ENCODE data around the gene CYLC2.

CYLC2 gene, protein sequence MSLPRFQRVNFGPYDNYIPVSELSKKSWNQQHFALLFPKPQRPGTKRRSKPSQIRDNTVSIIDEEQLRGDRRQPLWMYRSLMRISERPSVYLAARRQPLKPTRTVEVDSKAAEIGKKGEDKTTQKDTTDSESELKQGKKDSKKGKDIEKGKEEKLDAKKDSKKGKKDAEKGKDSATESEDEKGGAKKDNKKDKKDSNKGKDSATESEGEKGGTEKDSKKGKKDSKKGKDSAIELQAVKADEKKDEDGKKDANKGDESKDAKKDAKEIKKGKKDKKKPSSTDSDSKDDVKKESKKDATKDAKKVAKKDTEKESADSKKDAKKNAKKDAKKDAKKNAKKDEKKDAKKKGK

DNA sequence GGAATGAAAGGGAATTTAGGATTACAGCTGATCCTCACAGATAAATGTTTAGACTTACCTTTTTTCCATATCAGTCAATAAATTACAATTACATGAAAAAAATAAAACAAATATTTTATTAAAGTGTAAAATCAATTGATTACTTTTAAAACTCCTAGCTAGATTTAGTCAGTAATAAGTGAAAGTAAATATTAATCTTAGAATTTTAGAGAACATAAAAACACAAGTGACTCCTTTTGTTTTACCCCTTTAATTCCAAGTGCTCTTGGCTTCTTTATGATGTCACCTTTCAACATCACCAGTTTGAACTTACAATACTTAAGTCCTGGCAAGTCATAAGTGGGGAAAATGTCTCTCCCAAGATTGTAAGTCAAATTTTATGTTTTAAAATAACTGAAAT is at the start of gene CYLC2:
TSS of gene CYLC2 (plus strand) at position 301 of the 400 bp plus-strand sequence. CDS start at position 349, 48 bp downstream.
- H3K9me3 ChIP-seq (ENCODE audit: control insufficient read depth, low read depth, low read length) = no peaks in the 10 kb centered on the region
- H3K4me1 ChIP-seq (ENCODE audit: control insufficient read depth, low read depth, low read length) = no peaks in the 10 kb centered on the region
- no peak within 1 kb of the TSS for H3K9ac ChIP-seq (ENCODE audit: low read length)
- no peak within 1 kb of the TSS for H3K27ac ChIP-seq (ENCODE audit: low read length)
- H3K36me3 ChIP-seq (ENCODE audit: control insufficient read depth, low read depth, low read length) = no peaks in the 10 kb centered on the region
- no peaks in the 10 kb centered on the region for H3K27me3 ChIP-seq (ENCODE audit: control insufficient read depth, insufficient read depth, low read length)
- H3K4me3 ChIP-seq (ENCODE audit: low read length) = no peak within 1 kb of the TSS

DNA sequence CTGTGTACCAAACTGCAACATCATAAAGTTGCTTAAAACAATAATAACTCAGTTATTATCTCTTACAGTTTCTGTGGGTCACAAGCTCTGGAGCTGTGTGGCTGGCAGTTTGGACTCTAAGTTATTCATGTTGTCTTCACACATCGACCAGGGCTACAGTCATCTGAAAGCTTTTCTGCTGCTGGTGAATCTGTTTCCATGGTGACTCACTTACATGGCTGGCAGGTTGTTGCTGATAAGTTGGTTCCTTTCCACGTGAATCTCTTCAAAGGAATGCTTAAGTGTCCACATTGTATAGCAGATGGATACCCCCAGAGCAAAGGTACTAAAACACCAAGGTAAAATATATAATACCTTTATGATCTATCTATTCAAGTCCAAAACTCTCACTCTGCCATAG is 44.8 kb upstream of the CYLC2 start:
- H3K36me3 ChIP-seq (ENCODE audit: control insufficient read depth, low read depth, low read length) = no peaks in the 10 kb centered on the region
- no peak overlapping the region for H3K9ac ChIP-seq (ENCODE audit: low read length)
- no peak overlapping the region for H3K27ac ChIP-seq (ENCODE audit: low read length)
- H3K27me3 ChIP-seq (ENCODE audit: control insufficient read depth, insufficient read depth, low read length) = no peaks in the 10 kb centered on the region
- no peak overlapping the region for H3K4me3 ChIP-seq (ENCODE audit: low read length)
- H3K4me1 ChIP-seq (ENCODE audit: control insufficient read depth, low read depth, low read length) = no peaks in the 10 kb centered on the region
- H3K9me3 ChIP-seq (ENCODE audit: control insufficient read depth, low read depth, low read length) = no peaks in the 10 kb centered on the region

DNA sequence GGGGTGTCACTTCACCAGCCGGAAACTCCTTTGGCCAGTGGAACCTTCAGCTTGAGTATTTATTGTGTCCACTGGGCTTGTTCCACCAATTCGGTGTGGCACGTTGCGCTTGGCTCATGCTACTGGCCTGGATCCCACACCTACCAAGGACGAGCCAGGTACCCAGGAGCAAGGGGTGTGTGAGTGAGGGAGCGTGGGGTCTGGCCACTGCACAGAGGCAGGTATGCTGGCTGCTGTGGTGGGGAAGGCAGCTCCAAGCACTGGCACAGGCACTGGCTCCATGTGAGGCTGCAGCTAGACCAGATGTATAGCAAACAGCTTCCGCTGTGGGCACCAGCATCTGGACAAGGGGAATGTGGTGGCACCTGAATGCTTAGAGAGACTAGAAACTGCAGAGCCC is 28.1 kb upstream of the CYLC2 start:
- Histone ChIP-seq H3K4me1 (ENCODE audit: control insufficient read depth, low read depth, low read length) (no peaks in the 10 kb centered on the region), H3K27me3 (ENCODE audit: control insufficient read depth, insufficient read depth, low read length) (no peaks in the 10 kb centered on the region), H3K27ac (ENCODE audit: low read length) (no peak overlapping the region), H3K36me3 (ENCODE audit: control insufficient read depth, low read depth, low read length) (no peaks in the 10 kb centered on the region), H3K4me3 (ENCODE audit: low read length) (no peak overlapping the region), H3K9me3 (ENCODE audit: control insufficient read depth, low read depth, low read length) (no peaks in the 10 kb centered on the region), H3K9ac (ENCODE audit: low read length) (no peak overlapping the region)

DNA sequence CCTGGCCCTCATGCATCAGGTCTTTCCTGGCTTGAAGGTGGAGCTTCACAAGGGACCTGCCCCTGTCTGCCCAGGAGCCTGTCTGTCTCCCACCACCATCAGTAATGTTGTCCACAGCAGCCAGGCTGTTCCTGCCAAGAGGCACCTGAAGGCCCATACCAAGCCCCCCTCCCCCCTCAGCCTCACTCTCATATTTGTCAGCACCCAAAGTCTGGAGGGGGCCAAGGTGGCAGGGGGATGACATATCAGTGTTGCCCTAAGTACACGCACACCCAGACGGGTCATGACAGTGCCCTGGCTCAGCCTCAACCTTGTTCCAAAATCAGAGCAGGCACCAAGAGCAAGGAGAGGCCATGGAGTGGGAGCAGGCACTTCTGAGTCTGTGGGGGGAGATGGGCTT is 27.2 kb upstream of the CYLC2 start:
- H3K36me3 ChIP-seq (ENCODE audit: control insufficient read depth, low read depth, low read length) = no peaks in the 10 kb centered on the region
- no peaks in the 10 kb centered on the region for H3K9me3 ChIP-seq (ENCODE audit: control insufficient read depth, low read depth, low read length)
- H3K4me3 ChIP-seq (ENCODE audit: low read length) = no peak overlapping the region
- H3K27me3 ChIP-seq (ENCODE audit: control insufficient read depth, insufficient read depth, low read length) = no peaks in the 10 kb centered on the region
- H3K4me1 ChIP-seq (ENCODE audit: control insufficient read depth, low read depth, low read length) = no peaks in the 10 kb centered on the region
- no peak overlapping the region for H3K9ac ChIP-seq (ENCODE audit: low read length)
- no peak overlapping the region for H3K27ac ChIP-seq (ENCODE audit: low read length)

DNA sequence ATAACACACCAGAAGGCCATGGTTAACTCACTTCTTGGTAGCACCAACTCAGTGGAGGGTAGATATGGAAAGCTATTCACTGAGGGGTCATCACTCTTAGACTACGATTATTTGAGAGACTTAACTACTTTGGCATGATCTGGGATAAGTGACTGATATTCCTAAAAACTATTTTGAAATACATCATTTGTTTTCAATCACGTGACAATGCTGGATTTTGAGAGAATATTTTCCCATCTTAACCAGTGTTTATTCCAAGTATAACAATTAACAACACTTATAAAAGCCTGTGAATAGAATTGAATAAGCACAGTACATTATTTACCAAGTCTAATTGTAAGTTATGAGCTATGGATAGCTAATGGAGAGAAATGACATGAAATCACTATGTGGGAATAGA is 22.4 kb upstream of the CYLC2 start:
- Histone ChIP-seq H3K9me3 (ENCODE audit: control insufficient read depth, low read depth, low read length) (no peaks in the 10 kb centered on the region), H3K36me3 (ENCODE audit: control insufficient read depth, low read depth, low read length) (no peaks in the 10 kb centered on the region), H3K27me3 (ENCODE audit: control insufficient read depth, insufficient read depth, low read length) (no peaks in the 10 kb centered on the region)

DNA sequence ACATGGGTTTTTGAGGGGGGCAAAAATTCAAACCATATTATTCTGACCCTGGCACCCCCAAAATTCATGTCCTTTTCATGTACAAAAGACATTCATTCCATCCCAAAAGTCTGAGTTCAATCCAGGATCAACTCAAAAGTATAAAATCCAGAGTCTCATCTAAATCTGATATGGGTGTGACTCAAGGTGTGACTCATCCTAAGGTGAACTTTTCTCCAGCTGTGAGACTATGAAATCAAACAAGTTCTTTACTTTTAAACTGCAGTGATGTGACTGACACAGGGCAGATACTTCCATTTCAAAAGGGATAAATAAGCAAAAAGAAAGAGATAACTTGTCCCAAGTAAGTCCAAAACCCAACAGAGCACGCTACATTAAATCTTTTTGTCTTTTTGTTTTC is 20.6 kb upstream of the CYLC2 start:
- no peak overlapping the region for H3K9ac ChIP-seq (ENCODE audit: low read length)
- no peaks in the 10 kb centered on the region for H3K36me3 ChIP-seq (ENCODE audit: control insufficient read depth, low read depth, low read length)
- no peaks in the 10 kb centered on the region for H3K4me1 ChIP-seq (ENCODE audit: control insufficient read depth, low read depth, low read length)
- H3K9me3 ChIP-seq (ENCODE audit: control insufficient read depth, low read depth, low read length) = no peaks in the 10 kb centered on the region
- no peak overlapping the region for H3K4me3 ChIP-seq (ENCODE audit: low read length)
- H3K27me3 ChIP-seq (ENCODE audit: control insufficient read depth, insufficient read depth, low read length) = no peaks in the 10 kb centered on the region
- H3K27ac ChIP-seq (ENCODE audit: low read length) = no peak overlapping the region

More for the DNA sequence above, 22.4 kb upstream of the CYLC2 start:
- Histone ChIP-seq H3K27ac (ENCODE audit: low read length) (no peak overlapping the region), H3K4me3 (ENCODE audit: low read length) (no peak overlapping the region), H3K9ac (ENCODE audit: low read length) (no peak overlapping the region), H3K4me1 (ENCODE audit: control insufficient read depth, low read depth, low read length) (no peaks in the 10 kb centered on the region)

DNA sequence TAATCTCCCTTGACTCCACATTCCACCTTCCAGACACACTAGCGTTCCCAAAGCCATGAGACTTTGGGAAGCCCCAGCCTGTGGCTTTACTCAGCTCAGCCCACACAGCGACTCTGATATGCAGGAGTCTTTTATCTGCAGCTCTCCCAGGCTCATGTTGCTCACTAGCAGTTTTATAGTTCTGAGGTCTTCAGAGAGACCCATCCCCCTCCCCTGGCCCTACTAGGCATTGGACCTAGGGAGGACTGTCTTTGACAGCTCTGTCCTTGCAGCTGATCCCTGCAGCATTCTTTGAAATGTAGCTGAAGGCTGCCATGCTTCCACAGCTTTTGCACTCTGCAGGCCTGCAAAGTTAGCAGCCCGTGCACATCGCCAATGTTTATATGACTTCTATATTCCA is 19.9 kb upstream of the CYLC2 start:
- Histone ChIP-seq H3K4me3 (ENCODE audit: low read length) (no peak overlapping the region), H3K27ac (ENCODE audit: low read length) (no peak overlapping the region), H3K9me3 (ENCODE audit: control insufficient read depth, low read depth, low read length) (no peaks in the 10 kb centered on the region), H3K4me1 (ENCODE audit: control insufficient read depth, low read depth, low read length) (no peaks in the 10 kb centered on the region), H3K27me3 (ENCODE audit: control insufficient read depth, insufficient read depth, low read length) (no peaks in the 10 kb centered on the region), H3K9ac (ENCODE audit: low read length) (no peak overlapping the region), H3K36me3 (ENCODE audit: control insufficient read depth, low read depth, low read length) (no peaks in the 10 kb centered on the region)

DNA sequence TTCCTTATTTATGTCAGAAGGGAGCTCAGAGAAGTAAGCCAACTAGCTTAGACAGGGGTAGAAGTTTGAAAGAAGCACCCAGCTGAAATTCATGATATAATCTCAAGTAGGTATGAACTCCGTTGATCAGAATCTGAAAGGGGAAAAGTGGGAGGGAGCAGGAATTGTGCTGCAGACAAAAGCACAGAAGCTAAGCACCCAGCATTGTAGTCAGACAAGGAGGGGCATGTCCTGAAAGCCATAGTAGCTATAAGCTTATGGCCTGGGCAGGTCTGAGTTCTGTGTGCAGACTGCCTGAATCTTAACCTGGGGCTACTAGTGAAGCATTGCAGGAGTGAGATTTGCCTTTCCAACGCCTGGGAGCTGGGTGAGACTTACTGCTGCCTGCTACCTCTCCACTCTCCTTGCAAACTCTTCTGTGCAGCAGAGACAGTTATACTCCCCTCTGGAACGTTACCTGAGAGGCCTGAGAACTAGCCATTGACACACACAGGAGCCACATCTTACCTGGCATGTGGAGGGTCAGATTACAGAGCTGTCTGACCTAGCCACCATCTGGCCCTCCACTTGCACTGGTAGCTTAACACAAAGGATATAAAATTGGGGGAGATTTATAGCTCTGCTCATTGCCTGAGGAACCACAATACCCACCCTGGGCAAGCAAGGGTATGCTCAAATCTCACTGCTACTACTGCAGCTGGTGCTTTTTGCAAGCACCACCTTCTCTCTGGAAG is 9.8 kb upstream of the CYLC2 start:
- H3K27me3 ChIP-seq (ENCODE audit: control insufficient read depth, insufficient read depth, low read length) = no peaks in the 10 kb centered on the region
- no peaks in the 10 kb centered on the region for H3K36me3 ChIP-seq (ENCODE audit: control insufficient read depth, low read depth, low read length)
- no peak overlapping the region for H3K4me3 ChIP-seq (ENCODE audit: low read length)
- no peaks in the 10 kb centered on the region for H3K9me3 ChIP-seq (ENCODE audit: control insufficient read depth, low read depth, low read length)
- H3K27ac ChIP-seq (ENCODE audit: low read length) = no peak overlapping the region
- H3K4me1 ChIP-seq (ENCODE audit: control insufficient read depth, low read depth, low read length) = peaks cover 4% of the 10 kb centered on the region
- no peak overlapping the region for H3K9ac ChIP-seq (ENCODE audit: low read length)

DNA sequence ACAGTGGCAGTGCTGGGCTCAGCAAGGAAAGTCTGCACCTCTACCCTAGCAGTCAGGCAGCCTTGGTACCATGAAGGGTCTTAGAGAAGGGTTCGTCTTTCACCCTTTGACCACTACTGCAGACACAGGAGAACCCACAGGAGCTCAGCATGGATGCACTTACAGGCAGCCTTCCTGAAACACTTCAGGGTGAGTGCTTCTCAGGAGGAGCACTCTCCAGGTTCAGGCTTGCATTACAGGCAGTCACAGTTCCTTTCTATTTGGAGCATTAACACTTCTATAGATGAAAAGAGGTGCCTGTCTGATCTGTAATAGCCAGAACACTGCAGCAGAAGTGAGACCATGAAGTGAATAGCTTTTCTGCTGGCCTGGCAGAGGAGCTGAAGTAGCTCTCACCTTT is 8.7 kb upstream of the CYLC2 start:
- no peak overlapping the region for H3K4me3 ChIP-seq (ENCODE audit: low read length)
- no peak overlapping the region for H3K27ac ChIP-seq (ENCODE audit: low read length)
- H3K36me3 ChIP-seq (ENCODE audit: control insufficient read depth, low read depth, low read length) = no peaks in the 10 kb centered on the region
- no peaks in the 10 kb centered on the region for H3K27me3 ChIP-seq (ENCODE audit: control insufficient read depth, insufficient read depth, low read length)
- H3K9me3 ChIP-seq (ENCODE audit: control insufficient read depth, low read depth, low read length) = no peaks in the 10 kb centered on the region
- peaks cover 4% of the 10 kb centered on the region for H3K4me1 ChIP-seq (ENCODE audit: control insufficient read depth, low read depth, low read length)
- H3K9ac ChIP-seq (ENCODE audit: low read length) = no peak overlapping the region

DNA sequence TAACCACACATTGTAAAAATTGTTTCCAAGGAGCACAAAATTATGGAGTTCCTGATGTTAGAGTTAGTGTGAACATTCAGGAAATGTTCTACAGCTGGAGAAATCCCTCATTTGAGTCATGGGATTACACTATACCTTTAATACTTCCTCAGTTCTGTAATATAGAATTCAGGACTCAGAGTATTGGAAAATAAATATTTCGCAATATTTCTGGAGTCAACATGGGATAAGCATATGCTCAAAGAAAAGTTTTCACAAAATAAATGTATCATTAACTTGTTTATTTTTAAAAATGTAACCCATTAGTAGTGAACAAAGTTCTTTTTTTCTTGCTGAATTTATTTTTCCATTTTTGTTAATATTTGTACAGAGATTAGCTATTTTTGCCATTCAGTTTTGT is 8.6 kb downstream of the CYLC2 start:
- Histone ChIP-seq H3K9me3 (ENCODE audit: control insufficient read depth, low read depth, low read length) (no peaks in the 10 kb centered on the region), H3K27ac (ENCODE audit: low read length) (no peak overlapping the region), H3K4me1 (ENCODE audit: control insufficient read depth, low read depth, low read length) (no peaks in the 10 kb centered on the region), H3K36me3 (ENCODE audit: control insufficient read depth, low read depth, low read length) (no peaks in the 10 kb centered on the region), H3K27me3 (ENCODE audit: control insufficient read depth, insufficient read depth, low read length) (no peaks in the 10 kb centered on the region), H3K4me3 (ENCODE audit: low read length) (no peak overlapping the region), H3K9ac (ENCODE audit: low read length) (no peak overlapping the region)

DNA sequence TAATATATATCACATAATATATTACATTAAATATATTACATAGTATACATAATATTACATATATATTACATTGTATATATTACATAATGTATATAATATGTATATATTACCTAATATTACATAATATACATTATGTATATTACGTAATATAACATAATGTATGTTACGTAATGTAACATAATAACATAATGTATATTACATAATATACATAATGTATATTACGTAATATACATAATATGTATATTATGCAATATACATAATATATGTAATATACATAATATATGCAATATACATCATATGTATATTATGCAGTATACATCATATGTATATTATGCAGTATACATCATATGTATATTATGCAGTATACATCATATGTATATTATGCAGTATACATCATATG is 19.1 kb downstream of the CYLC2 start:
- no peaks in the 10 kb centered on the region for H3K4me1 ChIP-seq (ENCODE audit: control insufficient read depth, low read depth, low read length)
- no peak overlapping the region for H3K4me3 ChIP-seq (ENCODE audit: low read length)
- H3K36me3 ChIP-seq (ENCODE audit: control insufficient read depth, low read depth, low read length) = no peaks in the 10 kb centered on the region
- H3K9me3 ChIP-seq (ENCODE audit: control insufficient read depth, low read depth, low read length) = no peaks in the 10 kb centered on the region
- H3K27ac ChIP-seq (ENCODE audit: low read length) = no peak overlapping the region
- H3K9ac ChIP-seq (ENCODE audit: low read length) = no peak overlapping the region
- no peaks in the 10 kb centered on the region for H3K27me3 ChIP-seq (ENCODE audit: control insufficient read depth, insufficient read depth, low read length)

DNA sequence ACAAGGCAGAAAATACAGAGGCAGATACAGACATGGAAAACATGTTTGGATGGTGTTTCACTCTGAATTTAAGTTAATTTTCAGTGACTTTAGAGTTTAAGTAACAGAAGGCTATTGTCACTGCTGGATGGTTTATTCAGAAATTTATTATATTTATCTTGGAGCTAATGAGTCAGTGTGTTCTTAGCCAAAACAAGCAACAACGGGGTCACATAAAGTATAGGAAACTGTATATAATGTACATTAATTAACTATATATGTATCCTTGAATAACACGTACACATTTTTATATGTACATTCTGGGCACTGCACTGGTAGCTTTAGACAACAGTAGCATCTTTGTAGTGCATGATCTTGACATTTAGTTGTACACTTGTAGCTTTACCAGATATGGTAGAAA is 30.7 kb downstream of the CYLC2 start:
- Histone ChIP-seq H3K9me3 (ENCODE audit: control insufficient read depth, low read depth, low read length) (no peaks in the 10 kb centered on the region), H3K27me3 (ENCODE audit: control insufficient read depth, insufficient read depth, low read length) (no peaks in the 10 kb centered on the region), H3K27ac (ENCODE audit: low read length) (no peak overlapping the region), H3K4me3 (ENCODE audit: low read length) (no peak overlapping the region), H3K9ac (ENCODE audit: low read length) (no peak overlapping the region), H3K36me3 (ENCODE audit: control insufficient read depth, low read depth, low read length) (no peaks in the 10 kb centered on the region), H3K4me1 (ENCODE audit: control insufficient read depth, low read depth, low read length) (no peaks in the 10 kb centered on the region)
